ENCODE data around the gene PAK6.

The PAK6 gene

DNA sequence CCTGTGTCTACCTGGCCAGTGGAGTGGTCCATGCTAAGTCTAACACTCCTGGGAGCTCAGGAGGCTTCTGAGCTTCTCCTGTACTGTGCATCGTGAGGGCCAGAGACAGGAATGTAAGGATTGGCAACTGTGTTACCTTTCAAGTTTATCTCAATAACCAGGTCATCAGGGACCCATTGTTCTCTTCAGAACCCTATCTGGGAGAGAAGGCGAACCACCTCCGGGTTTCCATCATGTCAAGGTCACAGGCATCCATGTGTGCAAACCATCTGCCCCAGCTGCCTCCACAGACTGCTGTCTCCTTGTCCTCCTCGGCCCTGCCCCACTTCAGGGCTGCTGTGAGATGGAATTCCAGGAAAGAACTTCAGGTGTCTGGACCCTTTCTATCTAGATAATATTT lies 38.1 kb downstream of the PAK6 start:
- no peak for DNase-seq (ENCODE audit: low read depth)

GRCh38 chr15:40277471-40277870 lies 38.6 kb downstream of the PAK6 start:
- DNase-seq (ENCODE audit: low read depth), result no peak

DNA sequence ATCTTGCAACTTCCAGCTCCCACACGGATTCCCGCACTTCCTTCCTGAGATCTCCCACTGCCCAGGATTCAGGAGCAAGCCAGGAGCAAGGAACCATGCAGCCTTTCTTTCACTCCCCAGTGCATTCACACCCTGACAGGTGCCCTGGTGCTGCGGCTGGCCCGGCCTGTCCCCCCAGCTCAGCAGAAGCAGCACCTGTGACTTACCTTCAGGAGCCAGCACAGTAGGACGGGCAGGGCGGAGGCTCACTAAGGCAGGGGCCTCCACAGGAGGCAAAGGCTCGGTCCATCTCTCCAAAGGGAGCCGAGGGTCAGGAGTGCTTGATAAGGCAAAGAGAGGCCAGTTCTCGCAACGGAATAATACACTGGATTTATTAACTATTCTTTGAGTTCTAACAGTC lies 39.2 kb downstream of the PAK6 start:
- no peak for DNase-seq (ENCODE audit: low read depth)

GRCh38 chr15:40279437-40280141 lies 40.7 kb downstream of the PAK6 start:
- peak; percentile 66 for DNase-seq (ENCODE audit: low read depth)

DNA sequence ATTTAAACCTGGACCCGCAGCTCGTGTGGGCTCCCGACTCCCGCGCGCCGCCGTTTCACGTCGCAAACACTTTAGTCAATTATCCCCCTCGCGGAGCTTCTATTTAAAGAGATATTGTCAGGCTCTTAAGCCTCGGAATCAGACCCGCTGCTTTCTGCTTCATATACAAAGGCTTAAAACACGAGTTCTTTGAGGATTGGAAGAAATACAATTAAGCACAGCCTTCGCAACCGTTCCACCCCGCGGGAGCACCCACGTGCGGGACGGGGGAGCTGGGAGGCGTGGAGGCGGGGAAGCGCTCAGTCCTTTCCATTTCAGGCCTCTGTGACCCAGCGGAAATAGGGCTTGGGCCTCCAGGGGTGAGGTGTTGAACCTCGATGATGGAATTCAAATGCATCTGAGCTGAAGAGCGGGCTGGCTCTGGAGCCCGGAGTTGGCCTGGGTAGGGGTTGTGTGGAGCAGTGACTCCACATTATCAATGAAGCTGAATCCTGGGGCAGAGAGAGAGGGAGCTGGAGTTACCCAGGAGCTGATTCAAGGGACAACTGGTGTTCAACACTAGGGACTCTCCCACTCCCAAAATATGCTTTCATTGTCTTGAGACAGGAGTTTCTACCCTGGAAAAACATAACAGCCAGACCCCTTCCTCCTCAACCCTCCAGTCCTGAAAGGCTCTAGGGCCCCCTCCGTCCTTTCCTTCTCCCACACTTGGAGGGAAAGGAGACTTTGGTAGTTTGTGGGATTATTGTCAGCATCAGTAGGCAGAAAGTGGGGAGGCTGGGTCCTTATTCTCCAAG lies 41.6 kb downstream of the PAK6 start:
- no peak for DNase-seq (ENCODE audit: low read depth)

DNA sequence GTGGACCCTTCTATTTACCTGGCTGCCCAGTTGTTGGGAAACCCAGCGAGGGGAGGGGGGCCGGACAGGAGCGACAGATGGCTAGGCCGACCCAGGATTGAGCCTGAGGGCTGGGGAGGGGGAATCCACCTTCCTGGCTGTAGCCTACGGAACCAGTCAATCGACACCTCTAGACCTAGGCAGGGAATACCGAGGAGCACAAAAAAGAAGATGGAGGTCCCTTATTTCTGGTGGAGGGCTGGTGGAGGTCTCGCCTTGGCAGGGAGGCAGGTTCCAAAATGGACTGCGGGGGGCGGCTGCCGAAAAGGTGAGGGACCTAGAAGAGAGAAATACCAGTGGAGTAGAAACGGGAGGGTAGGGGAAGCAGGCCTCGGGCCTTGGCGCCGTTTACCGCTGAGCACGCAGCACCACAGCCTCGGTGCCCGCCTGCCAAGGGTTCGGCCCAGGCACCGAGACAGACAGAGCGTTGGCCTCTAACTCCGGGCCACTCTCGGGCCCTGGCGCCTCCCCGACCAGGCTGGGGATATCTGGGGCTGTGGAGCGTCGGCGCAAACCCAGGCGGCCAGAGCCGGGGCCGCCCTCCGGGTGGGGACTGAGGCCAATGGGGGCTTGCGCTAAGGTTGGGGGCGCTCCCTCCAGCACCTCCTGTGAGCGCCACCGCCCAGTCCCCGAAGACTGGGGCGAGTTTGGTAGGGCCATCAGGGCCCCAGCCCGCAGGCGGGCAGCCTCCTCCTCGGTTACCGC lies 42.4 kb downstream of the PAK6 start:
- DNase-seq (ENCODE audit: low read depth), result no peak

DNA sequence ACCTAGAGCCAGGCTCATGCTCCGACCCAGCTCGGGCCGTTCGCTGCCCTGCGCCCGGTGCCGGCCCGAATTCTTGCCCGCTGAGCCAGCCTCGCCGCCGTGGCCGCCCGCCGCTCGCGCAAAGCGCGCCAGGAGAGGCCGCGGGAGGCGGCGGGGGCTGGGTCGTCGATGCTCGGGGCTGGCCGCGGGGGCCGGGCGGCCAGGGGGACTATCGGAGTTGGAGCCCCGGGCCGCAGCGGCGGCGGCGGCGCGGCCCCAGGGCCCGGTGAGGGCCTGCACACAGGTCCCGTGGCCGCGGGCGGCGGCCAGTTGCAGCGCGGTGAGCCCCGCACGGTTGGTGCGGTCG lies 42.9 kb downstream of the PAK6 start:
- no peak for DNase-seq (ENCODE audit: low read depth)

- DNase-seq (ENCODE audit: low read depth), result no peak
Measured at GRCh38 chr15:40282147-40282868, 43.4 kb downstream of the PAK6 start.

DNA sequence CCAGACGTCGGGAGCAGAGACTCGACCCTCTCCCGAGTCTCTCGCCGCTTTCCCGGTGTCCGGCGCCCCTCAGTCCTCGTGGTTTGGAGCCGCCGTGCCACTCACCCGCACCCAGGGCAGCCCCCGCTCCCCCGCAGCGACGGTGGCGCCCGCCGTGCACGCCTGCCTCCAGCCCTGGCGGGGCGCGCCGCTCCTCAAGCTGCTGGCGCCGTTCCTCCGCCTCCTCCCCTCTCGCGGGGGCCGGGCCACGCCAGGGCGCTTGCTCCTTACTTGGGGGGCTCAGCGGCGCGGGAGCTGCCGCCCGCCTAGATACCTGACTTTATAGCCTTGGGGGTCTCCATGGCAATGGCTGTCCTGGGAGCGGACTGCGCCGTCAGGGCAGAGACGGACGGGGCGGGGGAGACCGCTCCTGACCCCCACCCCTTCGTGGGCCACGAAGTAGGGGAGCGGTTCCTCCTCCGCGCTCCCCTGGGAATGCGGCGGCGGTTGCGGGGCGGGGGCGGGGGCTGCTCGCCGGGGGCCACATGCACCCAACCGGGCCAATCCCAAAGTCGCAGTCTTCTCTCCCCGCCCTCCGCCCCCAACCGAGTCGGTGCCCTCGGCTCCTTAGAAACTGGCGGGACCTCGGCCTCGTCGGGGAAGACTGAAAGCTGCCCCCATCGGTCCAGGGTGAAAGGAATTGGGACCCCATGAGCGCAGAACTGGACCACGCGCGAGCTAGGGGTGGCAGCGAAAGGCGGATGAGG lies 44.2 kb downstream of the PAK6 start, which contains the start of gene ANKRD63:
ANKRD63 (minus strand) TSS at position 196 of the 746 bp plus-strand sequence. CDS start 478 bp downstream, outside the sequence.
- peak; percentile 13 for DNase-seq (ENCODE audit: low read depth)

DNA sequence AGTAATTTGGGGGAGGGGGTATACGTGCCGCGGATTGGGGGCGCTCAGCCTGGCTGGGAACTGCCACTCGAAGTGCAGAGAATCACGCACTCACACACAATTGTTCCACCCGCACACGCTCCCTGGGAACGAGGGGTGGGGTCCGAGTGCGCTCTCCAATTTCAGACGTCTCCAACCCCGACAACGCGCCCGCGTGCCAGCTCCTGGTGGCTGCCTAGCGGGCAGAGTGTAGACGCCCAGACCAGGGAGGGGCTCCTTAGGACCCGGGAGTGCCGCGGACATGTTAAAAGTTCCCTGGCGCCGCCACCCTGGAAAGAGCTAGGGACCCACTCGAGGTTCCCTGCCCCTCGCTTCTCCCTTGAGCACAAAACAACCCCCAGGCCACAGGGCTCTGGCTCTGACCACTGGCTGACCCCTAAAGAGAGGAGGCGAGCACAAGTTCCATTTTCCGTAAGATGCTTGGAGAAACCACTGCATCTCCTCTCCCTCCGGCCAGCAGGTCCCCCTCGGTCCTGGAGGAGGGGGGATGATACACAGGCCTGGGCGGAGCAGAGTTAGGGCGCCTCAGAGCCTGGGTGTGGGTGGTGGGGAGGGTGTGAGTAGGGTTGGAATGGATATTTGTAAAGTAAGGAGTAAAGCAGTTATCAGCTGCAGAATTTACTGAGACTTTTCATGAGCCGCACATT lies 44.9 kb downstream of the PAK6 start:
- no peak for DNase-seq (ENCODE audit: low read depth)

DNA sequence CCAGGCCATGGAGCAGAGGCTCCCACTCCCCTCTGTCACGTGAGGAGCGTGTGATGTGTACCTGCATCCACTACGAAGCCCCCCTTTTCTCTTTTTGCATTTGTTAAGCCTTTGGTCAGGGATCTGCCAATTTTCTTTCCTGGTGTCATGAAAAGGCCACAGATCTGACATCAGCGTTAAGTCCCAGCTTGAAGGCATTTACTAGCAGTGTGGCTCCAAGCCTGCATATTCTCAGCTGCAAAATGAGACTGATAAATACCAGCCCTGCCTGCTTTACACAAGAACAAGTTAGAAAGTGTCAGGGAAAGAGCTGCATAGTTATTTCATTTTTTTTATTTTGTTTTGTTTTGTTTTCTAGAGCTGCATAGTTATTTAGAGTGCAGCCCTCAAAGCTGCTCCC lies 46.3 kb downstream of the PAK6 start:
- no peak for DNase-seq (ENCODE audit: low read depth)

GRCh38 chr15:40285554-40286011 lies 46.7 kb downstream of the PAK6 start:
- no peak for DNase-seq (ENCODE audit: low read depth)

GRCh38 chr15:40286061-40286532 lies 47.2 kb downstream of the PAK6 start:
- DNase-seq (ENCODE audit: low read depth), result no peak

DNA sequence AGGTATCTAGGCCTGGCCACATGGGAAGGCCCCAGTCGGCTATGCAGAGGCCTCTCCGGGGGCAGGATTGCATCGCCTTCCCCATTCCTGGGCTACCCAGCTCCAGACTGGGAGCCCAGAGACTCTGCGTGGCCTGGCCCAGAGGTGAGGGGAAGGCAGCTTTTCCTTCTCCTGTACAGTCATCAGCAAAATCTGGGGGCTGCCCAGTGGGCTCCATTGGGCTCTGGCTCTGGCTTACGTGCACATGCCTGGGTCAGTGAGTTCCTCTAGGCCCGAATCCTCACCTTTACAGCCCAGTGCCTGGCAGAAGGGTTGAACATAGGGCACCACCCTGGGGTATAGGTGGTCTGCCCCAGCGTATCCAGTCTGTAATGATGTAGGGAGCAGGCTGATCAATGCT lies 47.9 kb downstream of the PAK6 start:
- no peak for DNase-seq (ENCODE audit: low read depth)

DNA sequence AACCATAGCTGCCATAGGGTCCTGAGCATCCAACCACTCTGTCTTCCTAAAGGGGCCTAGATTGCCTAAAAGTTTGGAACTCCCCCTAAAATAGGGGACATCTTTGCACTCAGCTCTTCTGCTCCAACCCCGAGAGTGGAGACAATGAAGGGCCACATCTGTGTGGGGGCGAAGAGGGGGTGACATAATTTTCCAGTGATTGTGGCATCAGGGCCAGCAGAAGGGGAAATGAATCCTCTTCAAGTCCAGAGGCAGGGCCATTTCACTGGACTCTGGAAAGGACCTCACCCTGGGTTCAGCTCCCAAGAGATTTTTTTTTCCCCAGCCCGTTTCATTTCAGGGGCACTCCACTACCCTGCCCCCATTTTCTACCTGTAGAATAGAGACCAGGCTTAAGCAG lies 48.6 kb downstream of the PAK6 start:
- DNase-seq (ENCODE audit: low read depth), result no peak

DNA sequence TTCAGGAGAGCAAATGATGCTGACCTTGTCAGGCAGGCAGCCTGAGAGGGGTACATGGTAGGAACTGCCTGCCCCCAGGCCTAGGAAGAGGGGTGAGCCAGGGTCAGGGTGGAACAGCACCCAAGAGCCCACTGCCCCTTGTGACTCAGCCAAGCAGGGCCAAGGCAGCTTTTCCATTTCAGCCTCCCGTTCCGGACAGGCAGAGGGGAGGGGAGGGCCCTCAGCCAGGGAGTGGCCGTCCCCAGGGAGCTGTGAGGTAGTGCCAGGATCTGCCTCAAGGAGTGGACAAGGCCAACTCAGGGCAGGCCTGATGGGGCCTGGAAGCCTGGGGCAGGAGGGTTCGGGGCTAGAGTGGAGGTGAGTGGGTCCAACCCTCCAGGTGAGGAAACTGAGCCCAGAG lies 49.1 kb downstream of the PAK6 start:
- no peak for DNase-seq (ENCODE audit: low read depth)

DNA sequence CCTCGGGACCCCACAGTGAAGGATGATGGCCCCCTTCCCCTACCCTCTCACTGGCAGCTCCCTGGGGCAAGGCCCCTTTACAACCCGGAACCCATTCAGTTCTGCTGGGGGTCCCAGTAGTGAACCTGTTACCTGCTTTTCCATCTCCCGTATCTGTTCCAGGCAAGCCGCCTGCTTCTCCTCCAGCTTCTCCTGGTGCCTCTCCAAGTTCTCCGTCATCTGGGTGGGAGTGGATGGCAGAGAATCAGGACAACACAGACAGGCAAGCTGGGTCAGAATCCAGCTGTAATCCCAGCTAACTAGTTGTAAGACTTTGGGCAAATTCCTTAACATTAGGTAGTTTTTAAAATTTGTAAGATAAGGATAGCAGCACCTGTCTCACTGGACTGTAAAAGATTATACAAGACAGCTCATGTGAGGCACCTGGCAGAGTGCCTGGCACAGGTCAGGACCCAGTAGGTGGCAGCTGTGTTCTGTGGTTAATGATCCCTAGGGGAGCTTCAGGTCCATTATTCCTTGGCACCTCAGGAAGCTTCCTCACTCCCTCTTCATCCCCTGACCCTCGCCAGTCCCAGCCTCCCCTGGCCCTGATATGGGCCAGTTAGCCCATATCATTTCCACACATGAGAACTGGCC lies 50.4 kb downstream of the PAK6 start:
- DNase-seq (ENCODE audit: low read depth), result no peak

DNA sequence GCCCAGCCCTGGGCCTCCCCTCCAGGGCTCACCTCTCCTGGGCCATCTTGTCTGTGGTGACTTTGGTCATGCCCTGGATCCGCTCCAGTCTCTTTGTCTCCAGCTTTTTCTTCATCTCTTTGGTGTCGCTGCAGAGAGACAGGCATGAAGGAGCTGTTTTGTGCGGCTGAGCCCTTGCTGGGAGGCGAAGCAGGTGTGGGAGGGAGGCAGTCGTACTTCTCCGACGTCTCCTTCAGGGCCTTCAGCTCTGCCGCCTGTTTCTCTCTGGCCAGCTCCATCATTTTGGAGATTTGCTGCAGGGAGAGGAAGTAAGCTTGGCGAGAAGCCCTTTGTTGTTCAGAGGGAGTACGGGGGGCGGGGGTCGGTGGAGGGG lies 51.7 kb downstream of the PAK6 start:
- DNase-seq (ENCODE audit: low read depth), result no peak

- no peak for DNase-seq (ENCODE audit: low read depth)
Measured at GRCh38 chr15:40290918-40291574, 52.2 kb downstream of the PAK6 start.

GRCh38 chr15:40292246-40292645 lies 53.4 kb downstream of the PAK6 start:
- DNase-seq (ENCODE audit: low read depth), result no peak
